WTC11 (cell line): ENCODE results near the gene MOV10L1. TPM values are rescaled to one million over a fixed set of nuclear protein-coding genes. Genes with fewer than 3 reads are reported as not detected.
"Not testable (repeated sequence)": the region's sequence is repeated elsewhere in the genome, so short reads cannot be mapped to it uniquely, and the experiment has no call there.

ENCODE experiments used
- ATAC-seq: fragments of 200-7000 bp; cut with Tn5 transposase; 2 replicates; pipeline ENCODE4 v1.10.0; 2021; ENCODE audit warnings: mild to moderate bottlenecking, moderate library complexity
- CTCF ChIA-PET: fragments of 300-600 bp; sonication (Branson Sonifier 250); formaldehyde crosslinking; loops from one replicate; lab custom pipeline; 2021; ENCODE audit warnings: antibody characterized with exemption; lab: Charles Lee
- POLR2A ChIA-PET: fragments of 350-600 bp; sonication (Branson Sonifier 250); formaldehyde crosslinking; loops from one replicate; lab custom pipeline; 2021; ENCODE audit warnings: antibody characterized with exemption; lab: Charles Lee
- DNase-seq: peaks from one replicate; pipeline ENCODE4 v3.0.0; 2021; ENCODE audit warnings: low spot score
- H3K27ac Mint-ChIP-seq: 2 replicates; pipeline ENCODE4 v1.8.0; 2021; ENCODE audit warnings: mixed read lengths
- H3K27me3 Mint-ChIP-seq: 2 replicates; pipeline ENCODE4 v1.8.0; 2021; ENCODE audit warnings: low read depth, mild to moderate bottlenecking, moderate library complexity, mixed read lengths
- H3K36me3 Mint-ChIP-seq: 2 replicates; pipeline ENCODE4 v1.8.0; 2021; ENCODE audit warnings: mixed read lengths
- H3K4me1 Mint-ChIP-seq: 2 replicates; pipeline ENCODE4 v1.8.0; 2022; ENCODE audit warnings: mixed read lengths
- H3K4me3 Mint-ChIP-seq: 2 replicates; pipeline ENCODE4 v1.8.0; 2021; ENCODE audit warnings: mild to moderate bottlenecking, moderate library complexity, mixed read lengths
- H3K9me3 Mint-ChIP-seq: 2 replicates; pipeline ENCODE4 v1.8.0; 2021; ENCODE audit warnings: mixed read lengths
- CBFB ChIP-seq: sonication (generic); formaldehyde crosslinking; IDR thresholded peaks from 2 replicates; pipeline ENCODE4 v1.8.1; 2022; ENCODE audit warnings: mild to moderate bottlenecking, low read depth, missing genetic modification reagents
- CREB1 ChIP-seq: sonication (generic); formaldehyde crosslinking; IDR thresholded peaks from 2 replicates; pipeline ENCODE4 v1.8.0; 2023; ENCODE audit warnings: mild to moderate bottlenecking, missing genetic modification reagents
- CREM ChIP-seq: sonication (generic); formaldehyde crosslinking; IDR thresholded peaks from 2 replicates; pipeline ENCODE4 v1.8.1; 2022; ENCODE audit warnings: mild to moderate bottlenecking, missing genetic modification reagents, moderate library complexity
- E2F5 ChIP-seq: sonication (generic); formaldehyde crosslinking; IDR thresholded peaks from 2 replicates; pipeline ENCODE4 v1.8.1; 2022; ENCODE audit warnings: mild to moderate bottlenecking, moderate library complexity, missing genetic modification reagents
- ETV6 ChIP-seq: sonication (generic); formaldehyde crosslinking; IDR thresholded peaks from 2 replicates; pipeline ENCODE4 v1.8.1; 2022; ENCODE audit warnings: mild to moderate bottlenecking, missing genetic modification reagents
- GTF2I ChIP-seq: fragments of 250-450 bp; sonication (Bioruptor Pico); conservative IDR thresholded peaks from 2 replicates; pipeline ENCODE4 v1.4.0; 2021; ENCODE audit warnings: mild to moderate bottlenecking
- IRF1 ChIP-seq: sonication (generic); formaldehyde crosslinking; IDR thresholded peaks from 2 replicates; pipeline ENCODE4 v1.8.0; 2023; ENCODE audit warnings: missing genetic modification reagents
- JAZF1 ChIP-seq: fragments of 250-450 bp; sonication (Bioruptor Pico); IDR thresholded peaks from 2 replicates; pipeline ENCODE4 v1.9.0; 2021; ENCODE audit warnings: moderate library complexity, mild to moderate bottlenecking, inconsistent platforms
- JUN ChIP-seq: sonication (generic); formaldehyde crosslinking; IDR thresholded peaks from 2 replicates; pipeline ENCODE4 v1.8.0; 2023; ENCODE audit warnings: mild to moderate bottlenecking, missing genetic modification reagents
- MAX ChIP-seq: sonication (generic); formaldehyde crosslinking; IDR thresholded peaks from 2 replicates; pipeline ENCODE4 v1.8.0; 2022; ENCODE audit warnings: mild to moderate bottlenecking, missing genetic modification reagents
- MYBL2 ChIP-seq: sonication (generic); formaldehyde crosslinking; IDR thresholded peaks from 2 replicates; pipeline ENCODE4 v1.8.1; 2023; ENCODE audit warnings: mild to moderate bottlenecking, moderate library complexity, missing genetic modification reagents
- NFE2L1 ChIP-seq: sonication (generic); formaldehyde crosslinking; IDR thresholded peaks from 2 replicates; pipeline ENCODE4 v1.8.1; 2023; ENCODE audit warnings: missing genetic modification reagents
- NFYB ChIP-seq: sonication (generic); formaldehyde crosslinking; conservative IDR thresholded peaks from 2 replicates; pipeline ENCODE4 v1.8.0; 2022; ENCODE audit warnings: low read depth, missing genetic modification reagents
- NR1H2 ChIP-seq: sonication (generic); formaldehyde crosslinking; IDR thresholded peaks from 2 replicates; pipeline ENCODE4 v1.9.0; 2021; ENCODE audit warnings: mild to moderate bottlenecking, moderate library complexity, missing genetic modification reagents
- NR2C2 ChIP-seq: sonication (generic); formaldehyde crosslinking; IDR thresholded peaks from 2 replicates; pipeline ENCODE4 v1.8.0; 2022; ENCODE audit warnings: mild to moderate bottlenecking, missing genetic modification reagents
- RELA ChIP-seq: sonication (generic); formaldehyde crosslinking; IDR thresholded peaks from 2 replicates; pipeline ENCODE4 v1.8.1; 2022; ENCODE audit warnings: missing genetic modification reagents, mild to moderate bottlenecking, borderline replicate concordance
- TCF7 ChIP-seq: sonication (generic); formaldehyde crosslinking; IDR thresholded peaks from 2 replicates; pipeline ENCODE4 v1.8.0; 2022; ENCODE audit warnings: mild to moderate bottlenecking, low read depth, missing genetic modification reagents, moderate library complexity
- TEAD1 ChIP-seq: sonication (generic); formaldehyde crosslinking; IDR thresholded peaks from 2 replicates; pipeline ENCODE4 v1.8.0; 2022; ENCODE audit warnings: mild to moderate bottlenecking, missing genetic modification reagents
- TP53 ChIP-seq: sonication (generic); formaldehyde crosslinking; IDR thresholded peaks from 2 replicates; pipeline ENCODE4 v1.8.1; 2023; ENCODE audit warnings: mild to moderate bottlenecking, missing genetic modification reagents
- USF1 ChIP-seq: sonication (generic); formaldehyde crosslinking; IDR thresholded peaks from 2 replicates; pipeline ENCODE4 v1.8.0; 2022; ENCODE audit warnings: mild to moderate bottlenecking, missing genetic modification reagents
- USF2 ChIP-seq: sonication (generic); formaldehyde crosslinking; IDR thresholded peaks from 2 replicates; pipeline ENCODE4 v1.8.1; 2023; ENCODE audit warnings: mild to moderate bottlenecking, missing genetic modification reagents, moderate library complexity
- ZBTB43 ChIP-seq: sonication (generic); formaldehyde crosslinking; IDR thresholded peaks from 2 replicates; pipeline ENCODE4 v1.8.1; 2023; ENCODE audit warnings: mild to moderate bottlenecking, missing genetic modification reagents
- ZNF121 ChIP-seq: sonication (generic); formaldehyde crosslinking; IDR thresholded peaks from 2 replicates; pipeline ENCODE4 v1.8.0; 2023; ENCODE audit warnings: missing genetic modification reagents
- ZNF138 ChIP-seq: sonication (generic); formaldehyde crosslinking; conservative IDR thresholded peaks from 2 replicates; pipeline ENCODE4 v1.8.1; 2022; ENCODE audit warnings: mild to moderate bottlenecking, moderate library complexity, missing genetic modification reagents
- ZNF425 ChIP-seq: fragments of 250-450 bp; sonication (Bioruptor Pico); conservative IDR thresholded peaks from 2 replicates; pipeline ENCODE4 v1.9.0; 2021; ENCODE audit warnings: mild to moderate bottlenecking
- ZNF512 ChIP-seq: sonication (generic); formaldehyde crosslinking; IDR thresholded peaks from 2 replicates; pipeline ENCODE4 v1.8.1; 2022; ENCODE audit warnings: missing genetic modification reagents, borderline replicate concordance
- total RNA-seq: library from RNA; stranded (reverse); gene quantifications from 3 replicates; pipeline ENCODE4 v1.2.3, GENCODE V29; 2021

MOV10L1 gene
- total RNA-seq, 1 experiment from 2014 or later: not detected

GRCh38 chr22:50086526-50086925 is 3.3 kb upstream of the MOV10L1 start (continued):
- TF ChIP-seq ZNF512 (CRISPR knock-in tag) (no peak), TEAD1 (CRISPR knock-in tag) (no peak), ETV6 (CRISPR knock-in tag) (no peak), JAZF1 (CRISPR knock-in tag) (no peak), CREM (CRISPR knock-in tag) (no peak), CBFB (CRISPR knock-in tag) (no peak), NR2C2 (CRISPR knock-in tag) (no peak), ZNF425 (CRISPR knock-in tag) (no peak), IRF1 (CRISPR knock-in tag) (no peak), USF2 (no peak), TP53 (CRISPR knock-in tag) (no peak), MAX (CRISPR knock-in tag) (no peak), TCF7 (CRISPR knock-in tag) (no peak)

- CTCF ChIA-PET, H3K27me3 Mint-ChIP-seq, H3K27ac Mint-ChIP-seq, H3K4me1 Mint-ChIP-seq, H3K4me3 Mint-ChIP-seq, ATAC-seq, H3K36me3 Mint-ChIP-seq, POLR2A ChIA-PET, DNase-seq: not testable (repeated sequence)
- peaks cover 16% of the 10 kb centered on the region for H3K9me3 Mint-ChIP-seq
Measured at GRCh38 chr22:50086975-50087374, 2.8 kb upstream of the MOV10L1 start.

- DNase-seq: no peak
- POLR2A ChIA-PET: no interaction called here
- no peaks in the 10 kb centered on the region; the same call in 1 of the 2 replicates for H3K4me1 Mint-ChIP-seq
- H3K4me3 Mint-ChIP-seq: no peak overlapping the region
- peaks cover 8% of the 10 kb centered on the region for H3K27me3 Mint-ChIP-seq
- no peaks in the 10 kb centered on the region for H3K36me3 Mint-ChIP-seq
- CTCF ChIA-PET: no interaction called here
- ATAC-seq: no peak
- peaks cover 16% of the 10 kb centered on the region for H3K9me3 Mint-ChIP-seq
- no peak overlapping the region for H3K27ac Mint-ChIP-seq
- TF ChIP-seq CREB1 (CRISPR knock-in tag) (no peak), ZNF138 (CRISPR knock-in tag) (no peak), E2F5 (CRISPR knock-in tag) (no peak), USF1 (CRISPR knock-in tag) (no peak), RELA (CRISPR knock-in tag) (no peak), MYBL2 (no peak), GTF2I (CRISPR knock-in tag) (no peak), NFE2L1 (no peak), JUN (no peak), ZBTB43 (CRISPR knock-in tag) (no peak), NR1H2 (no peak), ZNF121 (CRISPR knock-in tag) (no peak), NFYB (no peak)
Measured at GRCh38 chr22:50087646-50088045, 2.2 kb upstream of the MOV10L1 start.
